Brain microvascular endothelial cell (primary cell): ENCODE results near the gene ENTPD1.
"Not testable (repeated sequence)": the region's sequence is repeated elsewhere in the genome, so short reads cannot be mapped to it uniquely, and the experiment has no call there.

ENCODE experiments used
- DNase-seq: peaks from one replicate; pipeline ENCODE4 v3.0.0-alpha.2; 2020
- H3K27ac ChIP-seq: fragments of 250-450 bp; sonication (Bioruptor Pico); 2 replicates; pipeline ENCODE4 v1.5.1; 2020; ENCODE audit warnings: mild to moderate bottlenecking, moderate library complexity
- H3K27me3 ChIP-seq: fragments of 250-450 bp; sonication (Bioruptor Pico); replicated peaks from 2 replicates; pipeline ENCODE4 v1.5.1; 2020; ENCODE audit warnings: mild to moderate bottlenecking
- H3K36me3 ChIP-seq: fragments of 250-450 bp; sonication (Bioruptor Pico); replicated peaks from 2 replicates; pipeline ENCODE4 v1.5.1; 2020; ENCODE audit warnings: mild to moderate bottlenecking
- H3K4me3 ChIP-seq: 2 replicates; pipeline ENCODE4 v1.5.1; 2011; ENCODE audit warnings: low read depth, mild to moderate bottlenecking, control low read depth, low read length, moderate library complexity
- in situ Hi-C: cut with HindIII; loops from 2 replicates; pipeline ENCODE4 v1.10.0; 2017; ENCODE audit warnings: low sequenced_read_pairs, low pct_ligation_motif_present
- TF ChIP-seq, protein P1 (sequence below): IDR thresholded peaks from 2 replicates; pipeline ENCODE4 v1.5.1; 2011; ENCODE audit warnings: low read depth, mild to moderate bottlenecking, moderate library complexity, low read length, control low read depth, inconsistent platforms; ENCODE audit errors: missing control alignments

The ENTPD1 gene

DNA sequence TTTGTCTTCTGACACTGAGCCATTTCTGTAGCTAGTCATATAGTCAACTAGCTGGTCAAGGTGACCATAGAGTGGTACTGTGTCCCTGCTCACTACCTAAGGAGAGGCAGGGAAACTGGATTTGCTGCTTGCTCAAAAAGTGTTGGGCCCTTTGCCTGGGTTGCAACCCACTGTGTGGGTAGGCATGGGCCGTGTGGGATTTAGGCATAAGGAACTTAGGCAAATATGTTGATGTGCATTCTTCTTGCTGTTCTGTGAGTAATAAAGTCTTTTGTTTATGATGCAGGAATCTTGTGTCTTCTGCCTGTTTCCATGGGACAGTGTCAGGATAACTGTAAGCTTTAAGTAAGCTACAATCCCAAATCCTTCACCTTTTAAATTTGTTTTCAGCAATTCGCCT lies 39.1 kb upstream of the ENTPD1 start:
- DNase-seq = no peak
- no peak overlapping the region for H3K27ac ChIP-seq
- no peaks in the 10 kb centered on the region for H3K36me3 ChIP-seq
- no peaks in the 10 kb centered on the region for H3K27me3 ChIP-seq
- TF ChIP-seq, protein P1, sequence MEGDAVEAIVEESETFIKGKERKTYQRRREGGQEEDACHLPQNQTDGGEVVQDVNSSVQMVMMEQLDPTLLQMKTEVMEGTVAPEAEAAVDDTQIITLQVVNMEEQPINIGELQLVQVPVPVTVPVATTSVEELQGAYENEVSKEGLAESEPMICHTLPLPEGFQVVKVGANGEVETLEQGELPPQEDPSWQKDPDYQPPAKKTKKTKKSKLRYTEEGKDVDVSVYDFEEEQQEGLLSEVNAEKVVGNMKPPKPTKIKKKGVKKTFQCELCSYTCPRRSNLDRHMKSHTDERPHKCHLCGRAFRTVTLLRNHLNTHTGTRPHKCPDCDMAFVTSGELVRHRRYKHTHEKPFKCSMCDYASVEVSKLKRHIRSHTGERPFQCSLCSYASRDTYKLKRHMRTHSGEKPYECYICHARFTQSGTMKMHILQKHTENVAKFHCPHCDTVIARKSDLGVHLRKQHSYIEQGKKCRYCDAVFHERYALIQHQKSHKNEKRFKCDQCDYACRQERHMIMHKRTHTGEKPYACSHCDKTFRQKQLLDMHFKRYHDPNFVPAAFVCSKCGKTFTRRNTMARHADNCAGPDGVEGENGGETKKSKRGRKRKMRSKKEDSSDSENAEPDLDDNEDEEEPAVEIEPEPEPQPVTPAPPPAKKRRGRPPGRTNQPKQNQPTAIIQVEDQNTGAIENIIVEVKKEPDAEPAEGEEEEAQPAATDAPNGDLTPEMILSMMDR = no peak
- in situ Hi-C loops = no loop called here
- no peak overlapping the region for H3K4me3 ChIP-seq

DNA sequence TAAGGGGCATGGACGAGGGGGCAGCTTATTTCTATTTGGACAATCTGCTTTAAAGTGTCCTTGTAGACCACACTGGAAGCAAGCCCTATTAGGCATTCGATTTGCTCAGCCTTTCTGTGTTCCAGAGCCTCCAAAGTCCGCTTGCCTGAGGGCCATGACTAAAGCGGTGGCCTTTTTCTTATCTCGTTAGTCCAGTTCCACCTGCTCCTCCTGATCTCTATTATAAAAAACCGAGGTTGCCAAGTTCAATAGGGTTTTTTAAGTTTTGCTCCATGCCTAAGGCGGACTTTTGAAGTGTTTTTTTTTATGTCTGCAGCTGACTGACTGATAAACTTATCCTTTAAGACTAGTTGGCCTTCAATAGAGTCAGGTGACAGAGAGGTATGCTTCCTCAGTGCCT lies 35.2 kb upstream of the ENTPD1 start:
- H3K27ac ChIP-seq, H3K27me3 ChIP-seq, H3K36me3 ChIP-seq, in situ Hi-C loops, H3K4me3 ChIP-seq, DNase-seq: not testable (repeated sequence)

DNA sequence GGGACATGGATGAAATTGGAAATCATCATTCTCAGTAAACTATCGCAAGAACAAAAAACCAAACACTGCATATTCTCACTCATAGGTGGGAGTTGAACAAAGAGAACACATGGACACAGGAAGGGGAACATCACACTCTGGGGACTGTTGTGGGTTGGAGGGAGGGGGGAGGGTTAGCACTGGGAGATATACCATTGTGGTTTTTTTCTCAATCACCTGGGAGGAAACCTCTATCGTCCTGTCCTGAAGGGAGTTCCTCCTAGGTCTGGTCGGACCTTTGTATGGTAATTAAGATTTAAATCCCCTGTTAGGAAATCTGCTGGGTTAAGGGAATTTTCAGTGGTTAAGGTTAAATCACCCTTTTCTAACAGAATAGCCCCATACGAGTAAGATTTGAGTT lies 33.5 kb upstream of the ENTPD1 start:
- H3K4me3 ChIP-seq, in situ Hi-C loops: not testable (repeated sequence)

DNA sequence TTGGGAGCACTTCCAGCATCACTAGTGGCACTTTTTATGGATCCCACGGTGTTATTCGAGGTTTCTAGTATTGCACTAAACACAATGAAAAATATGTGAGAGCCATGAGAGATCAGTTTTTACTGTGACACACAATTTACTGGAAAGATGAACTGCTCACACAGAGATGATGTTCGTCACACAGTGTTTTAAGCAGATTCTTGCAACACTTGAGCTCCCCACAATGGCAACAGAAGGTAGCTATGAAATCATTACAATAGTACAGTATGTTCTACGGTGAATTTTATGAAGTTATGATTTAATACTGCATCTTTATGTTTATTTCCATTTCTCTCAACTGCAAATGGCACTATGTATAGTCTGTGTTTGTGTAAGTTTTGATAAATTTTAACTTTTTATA lies 27.4 kb upstream of the ENTPD1 start:
- Histone ChIP-seq H3K27ac (no peak overlapping the region), H3K4me3 (no peak overlapping the region), H3K36me3 (no peaks in the 10 kb centered on the region), H3K27me3 (no peaks in the 10 kb centered on the region)
- TF ChIP-seq, protein P1 = no peak
- peak; percentile 18 for DNase-seq
- in situ Hi-C loops = no loop called here

More for the DNA sequence above, 33.5 kb upstream of the ENTPD1 start:
- H3K27ac ChIP-seq, H3K27me3 ChIP-seq, DNase-seq, H3K36me3 ChIP-seq: not testable (repeated sequence)

DNA sequence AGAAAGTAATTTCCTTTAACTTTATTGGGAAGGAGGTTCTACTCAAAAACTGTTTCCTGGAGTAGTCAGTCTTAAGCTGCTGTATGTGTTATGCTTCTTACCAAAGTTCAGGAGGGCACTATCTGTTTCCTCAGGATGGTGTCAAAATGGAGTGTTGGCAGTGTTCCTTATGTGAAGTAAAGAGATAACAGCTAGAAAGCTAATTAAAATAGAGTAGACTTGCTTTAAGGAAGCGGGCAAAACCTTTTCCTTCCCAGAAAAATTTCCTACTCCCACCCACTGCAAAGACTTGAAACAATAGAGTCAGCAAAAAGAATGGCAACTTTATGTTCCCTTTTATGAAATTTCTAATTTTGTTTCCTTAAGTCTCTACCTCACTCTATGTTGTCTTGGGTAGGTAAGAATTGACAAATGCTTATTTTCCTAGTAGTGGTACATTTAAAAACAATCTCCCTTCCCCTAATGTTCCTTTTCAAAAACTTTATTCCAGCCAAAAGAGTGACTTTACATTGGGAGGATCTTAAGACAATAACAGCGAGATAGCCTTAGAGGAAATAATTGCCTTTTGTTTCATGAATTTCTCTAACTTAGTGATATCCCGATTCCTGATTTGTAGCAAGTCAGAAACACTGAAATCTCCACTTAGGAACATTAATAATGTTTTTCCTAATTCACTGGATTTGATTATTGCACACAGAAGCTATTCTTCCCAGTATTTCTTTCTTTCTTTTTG lies 26.5 kb upstream of the ENTPD1 start:
- Histone ChIP-seq H3K4me3 (no peak overlapping the region), H3K27ac (no peak overlapping the region), H3K27me3 (no peaks in the 10 kb centered on the region), H3K36me3 (no peaks in the 10 kb centered on the region)
- TF ChIP-seq, protein P1 = no peak
- no peak for DNase-seq
- in situ Hi-C loops = no loop called here

DNA sequence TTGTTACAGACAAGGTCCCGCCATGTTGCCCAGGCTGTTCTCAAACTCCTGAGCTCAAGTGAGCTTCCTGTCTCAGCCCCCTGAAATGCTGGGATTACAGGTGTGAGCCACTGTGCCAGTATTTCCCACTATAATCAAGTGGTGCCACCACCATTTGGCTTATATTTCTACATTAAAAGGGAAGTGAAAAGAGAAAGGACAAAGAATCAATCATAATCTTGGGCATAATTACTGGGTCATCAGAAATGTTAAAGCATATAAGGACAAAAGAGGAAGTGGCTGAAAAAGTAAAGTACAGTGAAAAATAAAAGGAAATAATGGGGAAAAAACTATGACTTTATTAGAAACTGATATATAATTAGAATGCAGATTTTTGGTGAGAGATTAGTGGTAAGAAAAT lies 25.7 kb upstream of the ENTPD1 start:
- in situ Hi-C loops = no loop called here
- Histone ChIP-seq H3K4me3 (no peak overlapping the region), H3K27ac (no peak overlapping the region), H3K27me3 (no peaks in the 10 kb centered on the region), H3K36me3 (no peaks in the 10 kb centered on the region)
- no peak for DNase-seq
- TF ChIP-seq, protein P1 = no peak

DNA sequence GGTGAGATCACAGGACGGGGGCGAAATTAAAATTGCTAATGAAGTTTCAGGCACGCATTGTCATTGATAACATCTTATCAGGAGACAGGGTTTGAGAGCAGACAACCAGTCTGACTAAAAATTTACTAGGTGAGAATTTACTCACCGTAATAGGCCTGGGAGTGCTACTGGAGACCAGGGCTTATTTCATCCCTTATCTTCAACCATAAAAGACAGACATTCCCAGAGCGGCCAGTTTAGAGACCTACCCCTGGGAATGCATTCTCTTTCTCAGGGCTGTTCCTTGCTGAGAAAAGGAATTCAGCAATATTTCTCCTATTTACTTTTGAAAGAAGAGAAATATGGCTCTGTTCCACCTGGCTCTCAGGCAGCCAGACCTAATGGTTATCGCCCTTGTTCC lies 23.1 kb upstream of the ENTPD1 start:
- H3K4me3 ChIP-seq, in situ Hi-C loops, H3K36me3 ChIP-seq, H3K27me3 ChIP-seq, H3K27ac ChIP-seq, DNase-seq: not testable (repeated sequence)
